ENCODE measurements around the gene SRD5A1.

The SRD5A1 gene, protein sequence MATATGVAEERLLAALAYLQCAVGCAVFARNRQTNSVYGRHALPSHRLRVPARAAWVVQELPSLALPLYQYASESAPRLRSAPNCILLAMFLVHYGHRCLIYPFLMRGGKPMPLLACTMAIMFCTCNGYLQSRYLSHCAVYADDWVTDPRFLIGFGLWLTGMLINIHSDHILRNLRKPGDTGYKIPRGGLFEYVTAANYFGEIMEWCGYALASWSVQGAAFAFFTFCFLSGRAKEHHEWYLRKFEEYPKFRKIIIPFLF

DNA sequence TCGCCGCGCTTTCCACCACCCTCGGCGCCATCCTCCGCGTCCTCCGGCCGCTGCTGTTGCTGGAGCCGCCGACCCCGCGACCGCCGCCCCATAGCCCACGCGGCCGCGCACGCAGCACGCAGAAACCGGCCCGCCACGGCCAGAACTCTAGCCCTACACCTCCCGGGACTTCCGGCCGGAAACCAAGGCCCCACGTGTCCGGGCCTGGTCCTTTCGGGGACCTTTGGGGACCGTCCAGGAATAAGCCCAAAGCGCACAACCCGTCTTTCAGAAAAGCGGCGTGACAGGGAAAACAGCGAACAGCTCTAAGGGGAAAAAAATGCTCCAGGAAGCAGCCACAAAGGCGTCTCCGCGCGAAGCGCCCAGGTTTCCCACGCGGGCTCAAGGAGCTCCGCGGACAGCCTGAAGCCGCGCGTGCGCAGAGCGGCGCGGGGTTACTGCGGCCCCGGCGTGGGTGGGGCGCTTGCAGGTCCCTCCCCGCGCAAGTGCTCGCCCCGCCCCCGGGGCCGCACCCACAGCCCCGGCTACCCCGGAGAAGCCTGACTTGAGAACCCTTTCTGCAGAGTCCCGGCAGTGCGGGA is at the start of gene SRD5A1, which contains the start of gene NSUN2:
SRD5A1 (plus strand) TSS at position 553 of the 581 bp plus-strand sequence. CDS start 137 bp downstream, outside the sequence.
NSUN2 (minus strand) TSS at position 157 of the 581 bp plus-strand sequence; CDS start at position 92, 65 bp downstream.
- H3K27ac ChIP-seq, result peak within 1 kb of the TSS; percentile 85

DNA sequence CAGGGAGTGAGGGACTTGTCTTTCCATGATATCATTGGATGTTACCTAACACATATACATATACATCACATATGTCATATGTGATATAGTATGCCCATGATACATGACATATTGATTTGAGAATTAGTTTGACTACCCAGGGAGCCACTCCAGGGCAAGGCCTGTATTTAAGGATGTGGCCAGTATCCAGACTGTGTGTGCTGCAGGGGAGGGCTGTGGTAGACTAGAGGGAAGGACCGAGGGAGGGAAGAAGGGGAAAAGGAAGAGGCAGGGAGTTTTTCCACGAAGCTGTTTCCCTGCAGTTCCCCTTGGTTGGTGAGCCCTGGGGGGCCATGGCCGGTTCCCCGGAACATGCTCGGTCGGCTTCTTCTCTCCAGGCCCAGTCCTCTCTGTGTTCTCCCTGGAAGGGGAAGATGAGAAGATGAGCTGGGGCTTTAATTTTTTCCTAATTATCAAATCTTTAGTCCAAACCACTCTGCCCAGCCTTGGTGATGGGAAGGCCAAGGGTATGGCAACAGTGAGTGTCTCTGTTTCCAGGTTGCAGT is 49.1 kb upstream of the SRD5A1 start:
- TF ChIP-seq, protein P1, sequence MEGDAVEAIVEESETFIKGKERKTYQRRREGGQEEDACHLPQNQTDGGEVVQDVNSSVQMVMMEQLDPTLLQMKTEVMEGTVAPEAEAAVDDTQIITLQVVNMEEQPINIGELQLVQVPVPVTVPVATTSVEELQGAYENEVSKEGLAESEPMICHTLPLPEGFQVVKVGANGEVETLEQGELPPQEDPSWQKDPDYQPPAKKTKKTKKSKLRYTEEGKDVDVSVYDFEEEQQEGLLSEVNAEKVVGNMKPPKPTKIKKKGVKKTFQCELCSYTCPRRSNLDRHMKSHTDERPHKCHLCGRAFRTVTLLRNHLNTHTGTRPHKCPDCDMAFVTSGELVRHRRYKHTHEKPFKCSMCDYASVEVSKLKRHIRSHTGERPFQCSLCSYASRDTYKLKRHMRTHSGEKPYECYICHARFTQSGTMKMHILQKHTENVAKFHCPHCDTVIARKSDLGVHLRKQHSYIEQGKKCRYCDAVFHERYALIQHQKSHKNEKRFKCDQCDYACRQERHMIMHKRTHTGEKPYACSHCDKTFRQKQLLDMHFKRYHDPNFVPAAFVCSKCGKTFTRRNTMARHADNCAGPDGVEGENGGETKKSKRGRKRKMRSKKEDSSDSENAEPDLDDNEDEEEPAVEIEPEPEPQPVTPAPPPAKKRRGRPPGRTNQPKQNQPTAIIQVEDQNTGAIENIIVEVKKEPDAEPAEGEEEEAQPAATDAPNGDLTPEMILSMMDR (IDR thresholded peaks at IDR 0.05), result no peak
- TF ChIP-seq ZFX (IDR thresholded peaks at IDR 0.05; ENCODE audit: borderline replicate concordance), result no peak

More for the DNA sequence above, at the start of gene SRD5A1, which contains the start of gene NSUN2:
- TF ChIP-seq ZFX (IDR thresholded peaks at IDR 0.05; ENCODE audit: borderline replicate concordance), result no peak
- TF ChIP-seq, protein P1 (IDR thresholded peaks at IDR 0.05), result no peak

DNA sequence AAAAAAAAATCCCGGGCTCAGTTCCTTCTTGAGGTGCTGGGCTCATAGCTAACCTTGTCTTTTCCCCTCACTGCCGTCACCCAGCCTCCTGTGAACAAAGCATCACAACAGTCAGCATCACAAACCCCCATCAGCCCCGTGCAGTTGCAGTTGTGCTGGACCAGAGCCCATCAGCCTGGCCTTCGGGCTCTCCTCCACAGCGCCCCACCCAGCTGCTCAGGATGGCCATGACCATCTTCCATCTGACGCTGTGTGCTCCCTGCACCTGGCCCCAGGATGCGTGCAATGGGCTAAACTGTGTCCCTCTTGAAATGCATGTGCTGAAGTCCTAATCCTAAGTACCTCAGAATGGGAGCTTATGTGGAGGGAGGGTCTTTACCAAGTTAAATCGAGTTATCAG is 48.5 kb upstream of the SRD5A1 start:
- TF ChIP-seq, protein P1 (IDR thresholded peaks at IDR 0.05), result no peak
- TF ChIP-seq ZFX (IDR thresholded peaks at IDR 0.05; ENCODE audit: borderline replicate concordance), result no peak
- H3K27ac ChIP-seq, result no peak overlapping the region

More for the DNA sequence above, 49.1 kb upstream of the SRD5A1 start:
- no peak overlapping the region for H3K27ac ChIP-seq

DNA sequence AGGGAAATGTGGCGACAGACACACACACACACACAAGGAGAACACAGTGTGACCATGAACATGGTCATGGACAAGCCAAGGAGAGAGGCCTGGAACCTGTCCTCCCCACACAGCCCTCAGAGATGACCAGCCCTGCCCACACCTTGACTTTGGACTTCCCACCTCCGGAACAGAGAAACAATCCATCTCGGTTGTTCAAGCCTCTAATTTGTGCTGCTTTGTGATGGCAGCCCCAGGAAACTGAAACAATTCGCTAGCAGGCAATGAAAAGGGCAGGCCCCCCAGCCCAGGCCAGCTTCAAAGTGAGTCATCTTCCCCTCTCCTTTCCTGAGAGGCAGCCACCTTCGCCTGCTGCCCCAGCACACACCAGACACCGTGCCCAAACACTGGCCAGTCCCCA is 48.1 kb upstream of the SRD5A1 start:
- H3K27ac ChIP-seq, result no peak overlapping the region
- TF ChIP-seq, protein P1 (IDR thresholded peaks at IDR 0.05), result no peak
- no peak for TF ChIP-seq ZFX (IDR thresholded peaks at IDR 0.05; ENCODE audit: borderline replicate concordance)

DNA sequence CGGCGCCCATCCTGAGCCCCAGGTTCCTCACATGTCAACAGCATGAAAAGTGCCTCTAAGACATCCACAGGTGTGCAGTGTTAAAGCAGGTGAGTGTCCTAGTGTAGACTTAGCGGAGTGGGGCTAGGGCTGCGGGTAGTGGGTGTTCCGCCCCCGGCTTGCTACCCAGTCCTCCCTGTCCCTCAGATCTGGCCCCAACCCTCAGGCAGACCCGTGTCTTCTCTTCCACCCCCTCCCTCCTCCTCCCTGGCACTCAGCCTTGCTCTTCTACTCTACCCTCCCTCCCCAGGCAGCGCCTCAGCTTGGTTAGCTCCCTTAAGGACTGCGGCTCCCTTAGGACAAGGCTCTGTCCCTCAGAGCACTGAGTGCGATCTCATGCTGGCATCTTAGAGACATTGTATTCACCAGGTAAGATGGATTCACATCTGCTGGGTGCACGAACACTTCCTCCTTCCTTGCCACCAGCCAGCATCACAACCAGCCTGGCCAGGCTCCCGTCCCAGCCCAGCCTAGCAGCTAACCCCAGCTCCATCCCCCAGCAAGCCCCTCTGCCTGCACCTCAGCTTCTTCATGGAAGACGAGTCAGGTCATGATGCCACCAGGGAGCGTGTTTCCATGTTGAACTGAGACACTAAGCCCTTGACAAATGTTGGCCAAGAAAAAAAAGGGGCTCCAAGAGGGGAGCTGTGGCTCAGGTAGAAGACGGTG is 47.1 kb upstream of the SRD5A1 start:
- no peak overlapping the region for H3K27ac ChIP-seq
- TF ChIP-seq, protein P1 (IDR thresholded peaks at IDR 0.05), result no peak
- no peak for TF ChIP-seq ZFX (IDR thresholded peaks at IDR 0.05; ENCODE audit: borderline replicate concordance)

DNA sequence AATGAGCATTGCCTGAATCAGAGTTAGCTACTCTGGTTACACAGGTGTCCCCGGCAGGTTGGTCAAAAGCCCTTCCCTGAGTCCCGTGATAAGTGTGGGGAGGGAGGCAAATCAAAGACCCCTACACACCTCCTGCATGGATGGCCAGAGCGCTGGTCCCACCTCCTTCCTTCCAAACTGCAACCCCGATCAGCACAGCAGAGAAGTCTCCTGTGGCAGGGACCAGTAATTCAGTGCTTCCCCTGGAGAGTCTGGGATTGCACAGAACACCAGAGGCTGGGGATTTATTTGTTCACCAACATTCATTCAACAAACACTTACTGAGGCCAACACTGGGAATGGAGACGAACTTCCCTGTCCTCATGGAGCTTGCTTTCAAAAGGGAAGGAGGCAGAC is 46.6 kb upstream of the SRD5A1 start:
- TF ChIP-seq, protein P1 (IDR thresholded peaks at IDR 0.05), result no peak
- TF ChIP-seq ZFX (IDR thresholded peaks at IDR 0.05; ENCODE audit: borderline replicate concordance), result no peak
- no peak overlapping the region for H3K27ac ChIP-seq
